Calu3 (cell line): Measurements from ENCODE around the gene TBC1D8. TPM values are rescaled to one million over a fixed set of nuclear protein-coding genes. Genes with fewer than 3 reads are reported as not detected.

Experiments used
- BruUV-seq: library from RNA; stranded (reverse); fragments of 400-500 nt; replicated peaks from 2 replicates; lab custom pipeline; 2021; lab: Mats Ljungman, UMichigan
- CTCF ChIA-PET: fragments of 300-600 bp; sonication (Branson Sonifier 250); formaldehyde crosslinking; loops from one replicate; lab custom pipeline; 2022; ENCODE audit warnings: antibody characterized with exemption; lab: Charles Lee
- DNase-seq: peaks from one replicate; pipeline ENCODE4 v3.0.0; 2022
- H3K27ac Mint-ChIP-seq: one replicate; pipeline ENCODE4 v1.8.0; 2022; ENCODE audit warnings: mixed read lengths; ENCODE audit not compliant: unreplicated experiment
- H3K27me3 Mint-ChIP-seq: one replicate; pipeline ENCODE4 v1.8.0; 2022; ENCODE audit warnings: mixed read lengths; ENCODE audit not compliant: unreplicated experiment
- H3K36me3 Mint-ChIP-seq: one replicate; pipeline ENCODE4 v1.8.0; 2022; ENCODE audit warnings: mild to moderate bottlenecking, moderate library complexity, mixed read lengths; ENCODE audit not compliant: insufficient read depth, unreplicated experiment
- H3K4me1 Mint-ChIP-seq: one replicate; pipeline ENCODE4 v1.8.0; 2022; ENCODE audit warnings: mild to moderate bottlenecking, low read depth, mixed read lengths; ENCODE audit not compliant: unreplicated experiment
- H3K4me3 Mint-ChIP-seq: one replicate; pipeline ENCODE4 v1.8.0; 2022; ENCODE audit warnings: mild to moderate bottlenecking, low read depth, moderate library complexity, mixed read lengths; ENCODE audit not compliant: unreplicated experiment
- H3K9me3 Mint-ChIP-seq: one replicate; pipeline ENCODE4 v1.8.0; 2022; ENCODE audit warnings: low read depth, mixed read lengths; ENCODE audit not compliant: unreplicated experiment
- intact Hi-C: fragments of 100-400 bp; cut with micrococcal nuclease; formaldehyde crosslinking; loops from one replicate; pipeline ENCODE4 v1.10.0; 2022; ENCODE audit not compliant: unreplicated experiment
- total RNA-seq: library from RNA; stranded (reverse); gene quantifications from 2 replicates; pipeline ENCODE4 v1.2.3, GENCODE V29; 2022
- TF ChIP-seq, protein P1 (sequence below): fragments of 200-600 bp; IDR thresholded peaks from one replicate; pipeline ENCODE4 v1.8.0; 2022; ENCODE audit warnings: antibody characterized with exemption; ENCODE audit not compliant: unreplicated experiment

Gene TBC1D8
- total RNA-seq, 1 experiment from 2014 or later: 25.3 TPM

DNA sequence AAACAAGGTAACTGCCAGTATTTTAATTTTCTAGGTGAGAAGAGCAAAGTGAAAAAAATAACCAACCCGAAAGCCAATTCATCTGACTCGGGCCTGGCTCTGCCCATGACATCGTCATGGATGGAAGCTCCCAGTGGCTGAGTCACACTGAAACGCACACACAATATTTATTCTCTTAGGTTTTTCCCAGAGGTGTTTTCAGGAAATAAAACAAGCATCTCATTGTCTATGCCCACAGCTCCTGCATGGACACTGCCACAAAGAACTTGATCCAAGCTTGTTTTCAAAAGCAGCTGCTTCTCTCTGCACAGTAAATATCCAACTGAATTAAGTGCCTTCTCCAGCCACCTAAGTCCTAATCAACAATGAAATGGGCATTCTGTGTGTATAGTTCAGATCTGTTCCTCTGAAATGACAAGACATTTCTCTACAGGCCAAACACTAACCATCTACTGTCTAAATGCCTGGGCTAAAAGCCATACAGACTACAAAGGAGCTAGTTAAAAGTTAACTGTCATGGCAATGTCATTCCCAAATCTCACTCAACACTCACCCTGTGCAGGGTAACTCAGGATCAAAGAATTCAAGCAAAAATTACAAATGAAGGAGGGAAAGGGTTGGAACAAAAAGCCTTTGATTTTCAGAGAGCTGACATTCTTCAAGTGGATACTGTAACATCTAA lies 86.2 kb downstream of the TBC1D8 start:
- TSS peak; percentile 69 for BruUV-seq
- Mint-ChIP-seq H3K4me3 (peak overlapping the region; percentile 41), H3K4me1 (peaks cover 42% of the 10 kb centered on the region), H3K27me3 (no peaks in the 10 kb centered on the region), H3K9me3 (no peaks in the 10 kb centered on the region), H3K27ac (peak overlapping the region; percentile 97), H3K36me3 (peaks cover 22% of the 10 kb centered on the region)
- DNase-seq: peak; percentile 61
- TF ChIP-seq, protein P1, sequence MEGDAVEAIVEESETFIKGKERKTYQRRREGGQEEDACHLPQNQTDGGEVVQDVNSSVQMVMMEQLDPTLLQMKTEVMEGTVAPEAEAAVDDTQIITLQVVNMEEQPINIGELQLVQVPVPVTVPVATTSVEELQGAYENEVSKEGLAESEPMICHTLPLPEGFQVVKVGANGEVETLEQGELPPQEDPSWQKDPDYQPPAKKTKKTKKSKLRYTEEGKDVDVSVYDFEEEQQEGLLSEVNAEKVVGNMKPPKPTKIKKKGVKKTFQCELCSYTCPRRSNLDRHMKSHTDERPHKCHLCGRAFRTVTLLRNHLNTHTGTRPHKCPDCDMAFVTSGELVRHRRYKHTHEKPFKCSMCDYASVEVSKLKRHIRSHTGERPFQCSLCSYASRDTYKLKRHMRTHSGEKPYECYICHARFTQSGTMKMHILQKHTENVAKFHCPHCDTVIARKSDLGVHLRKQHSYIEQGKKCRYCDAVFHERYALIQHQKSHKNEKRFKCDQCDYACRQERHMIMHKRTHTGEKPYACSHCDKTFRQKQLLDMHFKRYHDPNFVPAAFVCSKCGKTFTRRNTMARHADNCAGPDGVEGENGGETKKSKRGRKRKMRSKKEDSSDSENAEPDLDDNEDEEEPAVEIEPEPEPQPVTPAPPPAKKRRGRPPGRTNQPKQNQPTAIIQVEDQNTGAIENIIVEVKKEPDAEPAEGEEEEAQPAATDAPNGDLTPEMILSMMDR: no peak
- intact Hi-C loops: loop anchor here (5.0 kb wide), 1 partner anchor 62 kb away; no protein-coding TSS in a partner anchor
- CTCF ChIA-PET: interaction anchor here (0.7 to 1.4 kb wide), 8 partner anchors 18 to 140 kb away, joined by 3 to 5 read pairs (median 4); no protein-coding TSS in a partner anchor

DNA sequence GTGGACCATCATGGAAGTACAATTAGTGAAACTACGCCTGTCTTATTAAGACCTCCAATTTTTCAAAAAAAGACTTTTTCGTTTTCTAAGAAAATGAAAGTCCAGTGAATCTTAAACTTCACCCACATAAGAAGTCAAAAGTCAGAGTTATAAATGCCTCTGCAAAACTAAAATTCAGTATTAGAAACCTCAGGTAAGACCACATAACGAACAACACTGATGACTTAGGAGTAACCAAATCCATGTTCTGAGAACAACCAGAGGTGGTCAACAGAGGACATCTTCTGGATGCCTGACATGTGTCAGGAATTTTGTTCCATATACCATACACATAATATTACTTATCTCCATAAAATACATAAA lies 86.7 kb downstream of the TBC1D8 start:
- TF ChIP-seq, protein P1: no peak
- no peaks in the 10 kb centered on the region for H3K27me3 Mint-ChIP-seq
- intact Hi-C loops: loop anchor here (5.0 kb wide), 1 partner anchor 63 kb away; no protein-coding TSS in a partner anchor
- H3K27ac Mint-ChIP-seq: peak overlapping the region; percentile 97
- DNase-seq: no peak
- TSS peak; percentile 87 for BruUV-seq
- CTCF ChIA-PET: interaction anchor here (0.7 to 1.4 kb wide), 4 partner anchors 20 to 60 kb away, joined by 3 to 5 read pairs (median 4); no protein-coding TSS in a partner anchor
- H3K4me3 Mint-ChIP-seq: peak overlapping the region; percentile 41
- H3K4me1 Mint-ChIP-seq: peaks cover 42% of the 10 kb centered on the region
- no peaks in the 10 kb centered on the region for H3K9me3 Mint-ChIP-seq
- peaks cover 22% of the 10 kb centered on the region for H3K36me3 Mint-ChIP-seq

DNA sequence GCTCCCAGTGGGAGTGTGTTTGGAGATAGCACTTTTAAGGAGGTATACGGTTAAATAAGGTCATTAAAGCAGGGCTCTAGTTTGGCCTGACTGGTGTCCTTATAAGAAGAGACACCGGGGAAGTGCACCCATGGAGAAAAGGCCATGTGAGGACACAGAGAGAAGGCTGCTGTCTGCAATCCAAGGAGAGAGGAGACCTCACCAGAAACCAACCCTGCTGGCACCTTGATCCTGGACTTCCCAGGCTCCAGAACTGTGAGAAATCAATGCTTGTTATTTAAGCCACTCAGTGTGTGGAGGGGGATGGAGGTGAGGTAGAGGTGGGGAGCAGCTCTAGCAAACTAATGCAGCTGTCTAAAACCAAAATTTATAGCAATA lies 87.1 kb downstream of the TBC1D8 start:
- intact Hi-C loops: loop anchor here (5.0 kb wide), 1 partner anchor 63 kb away; no protein-coding TSS in a partner anchor
- H3K4me1 Mint-ChIP-seq: peaks cover 42% of the 10 kb centered on the region
- H3K27me3 Mint-ChIP-seq: no peaks in the 10 kb centered on the region
- DNase-seq: no peak
- peaks cover 23% of the 10 kb centered on the region for H3K36me3 Mint-ChIP-seq
- no peaks in the 10 kb centered on the region for H3K9me3 Mint-ChIP-seq
- peak overlapping the region; percentile 41 for H3K4me3 Mint-ChIP-seq
- no TSS peak for BruUV-seq
- CTCF ChIA-PET: interaction anchor here (1.4 kb wide), 1 partner anchor 61 kb away, joined by 4 read pairs; no protein-coding TSS in a partner anchor
- TF ChIP-seq, protein P1: no peak
- H3K27ac Mint-ChIP-seq: peak overlapping the region; percentile 97

DNA sequence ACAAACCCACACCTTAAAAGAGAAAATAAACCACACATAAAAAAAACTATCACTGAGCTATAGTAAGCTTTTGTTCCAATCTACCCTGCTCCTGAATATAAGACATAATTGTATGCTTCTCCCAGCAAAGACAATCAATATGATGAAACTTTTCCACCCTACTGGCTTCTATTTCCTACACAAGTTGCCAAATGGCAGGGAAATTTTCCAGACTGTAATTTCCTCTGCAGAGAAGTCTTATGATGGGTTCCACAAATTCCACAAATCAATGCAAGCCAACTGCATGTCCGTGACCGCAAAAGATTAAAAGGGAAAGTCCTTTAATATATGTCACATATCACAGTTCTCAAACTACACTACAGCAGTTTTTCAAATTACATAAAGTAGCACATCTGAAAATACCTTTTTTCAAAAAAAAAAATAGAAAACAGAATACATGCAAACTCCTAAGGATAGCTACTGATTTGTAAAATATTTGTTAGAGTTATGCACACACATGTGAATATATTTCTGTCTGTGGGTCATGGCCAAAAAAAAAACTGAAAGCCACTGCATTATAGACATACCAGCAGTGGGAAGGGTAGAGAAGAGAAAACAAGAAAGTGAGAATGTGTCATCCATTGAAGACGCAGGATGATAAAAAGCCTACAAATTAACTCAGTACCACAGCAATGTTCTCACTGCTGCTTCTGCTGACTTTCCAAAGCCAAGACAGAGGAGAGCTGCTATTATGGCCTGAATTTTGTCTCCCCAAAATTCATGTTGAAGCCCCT lies 87.6 kb downstream of the TBC1D8 start:
- CTCF ChIA-PET: interaction anchor here (0.6 kb wide), 1 partner anchor 154 kb away, joined by 4 read pairs; no protein-coding TSS in a partner anchor
- H3K27me3 Mint-ChIP-seq: no peaks in the 10 kb centered on the region
- BruUV-seq: no TSS peak
- H3K27ac Mint-ChIP-seq: peak overlapping the region; percentile 97
- H3K4me1 Mint-ChIP-seq: peaks cover 42% of the 10 kb centered on the region
- peak overlapping the region; percentile 41 for H3K4me3 Mint-ChIP-seq
- intact Hi-C loops: loop anchor here (2.0 to 5.0 kb wide), 2 partner anchors 23 to 64 kb away; no protein-coding TSS in a partner anchor
- peaks cover 27% of the 10 kb centered on the region for H3K36me3 Mint-ChIP-seq
- no peak for DNase-seq
- TF ChIP-seq, protein P1: no peak
- no peaks in the 10 kb centered on the region for H3K9me3 Mint-ChIP-seq
